LNCAP (cell line): ENCODE data around the gene RTF2.
"Not testable (repeated sequence)": the region's sequence is repeated elsewhere in the genome, so short reads cannot be mapped to it uniquely, and the experiment has no call there.

Experiments used
- TF ChIP-seq, protein P1 (sequence below): fragments of 450-650 bp; IDR thresholded peaks from 2 replicates; pipeline ENCODE4 v1.5.1; 2017; ENCODE audit warnings: mild to moderate bottlenecking

The RTF2 gene

DNA sequence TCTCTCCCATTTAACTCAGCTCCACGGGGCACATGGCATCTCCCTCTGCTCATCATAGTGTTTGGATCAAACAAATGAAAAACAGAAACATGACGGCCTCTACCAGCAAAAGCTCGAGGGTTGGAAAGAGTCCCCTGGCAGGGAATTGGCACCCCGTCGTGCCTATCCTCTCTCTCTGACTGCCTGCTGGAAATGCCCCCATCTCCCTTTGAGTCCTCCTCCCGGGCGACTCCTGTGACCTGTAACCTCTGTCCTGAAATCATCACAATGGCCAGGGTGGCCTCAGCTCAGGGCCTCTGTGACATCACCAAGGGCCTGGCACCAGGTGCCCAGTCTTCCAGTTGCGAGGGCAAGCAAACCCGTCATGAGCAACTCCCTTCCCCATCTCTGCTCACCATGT is 64.5 kb downstream of the RTF2 start, which contains the start of gene FAM209B:
TSS of gene FAM209B (plus strand) at position 301 of the 400 bp plus-strand sequence. CDS start at position 397, 96 bp downstream.
- TF ChIP-seq, protein P1, sequence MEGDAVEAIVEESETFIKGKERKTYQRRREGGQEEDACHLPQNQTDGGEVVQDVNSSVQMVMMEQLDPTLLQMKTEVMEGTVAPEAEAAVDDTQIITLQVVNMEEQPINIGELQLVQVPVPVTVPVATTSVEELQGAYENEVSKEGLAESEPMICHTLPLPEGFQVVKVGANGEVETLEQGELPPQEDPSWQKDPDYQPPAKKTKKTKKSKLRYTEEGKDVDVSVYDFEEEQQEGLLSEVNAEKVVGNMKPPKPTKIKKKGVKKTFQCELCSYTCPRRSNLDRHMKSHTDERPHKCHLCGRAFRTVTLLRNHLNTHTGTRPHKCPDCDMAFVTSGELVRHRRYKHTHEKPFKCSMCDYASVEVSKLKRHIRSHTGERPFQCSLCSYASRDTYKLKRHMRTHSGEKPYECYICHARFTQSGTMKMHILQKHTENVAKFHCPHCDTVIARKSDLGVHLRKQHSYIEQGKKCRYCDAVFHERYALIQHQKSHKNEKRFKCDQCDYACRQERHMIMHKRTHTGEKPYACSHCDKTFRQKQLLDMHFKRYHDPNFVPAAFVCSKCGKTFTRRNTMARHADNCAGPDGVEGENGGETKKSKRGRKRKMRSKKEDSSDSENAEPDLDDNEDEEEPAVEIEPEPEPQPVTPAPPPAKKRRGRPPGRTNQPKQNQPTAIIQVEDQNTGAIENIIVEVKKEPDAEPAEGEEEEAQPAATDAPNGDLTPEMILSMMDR, result not testable (repeated sequence)

DNA sequence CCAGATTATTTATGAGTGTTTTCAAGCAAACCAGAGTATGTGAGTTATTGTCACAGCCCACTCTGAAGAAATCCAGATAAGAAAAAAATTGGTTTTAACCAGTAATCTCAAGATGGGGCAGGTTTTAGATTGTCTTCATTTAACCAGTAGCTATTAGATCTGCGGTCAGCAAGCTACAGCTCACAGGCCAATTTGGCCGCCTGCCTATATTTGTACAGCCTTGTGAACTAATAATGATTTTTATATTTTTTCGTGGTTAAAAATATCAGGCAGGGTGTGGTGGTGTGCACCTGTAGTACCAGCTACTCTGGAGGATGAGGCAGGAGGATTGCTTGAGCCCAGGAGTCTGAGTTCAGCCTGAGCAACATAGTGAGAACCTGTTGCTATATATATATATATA is 69.6 kb downstream of the RTF2 start:
- TF ChIP-seq, protein P1, result no peak

DNA sequence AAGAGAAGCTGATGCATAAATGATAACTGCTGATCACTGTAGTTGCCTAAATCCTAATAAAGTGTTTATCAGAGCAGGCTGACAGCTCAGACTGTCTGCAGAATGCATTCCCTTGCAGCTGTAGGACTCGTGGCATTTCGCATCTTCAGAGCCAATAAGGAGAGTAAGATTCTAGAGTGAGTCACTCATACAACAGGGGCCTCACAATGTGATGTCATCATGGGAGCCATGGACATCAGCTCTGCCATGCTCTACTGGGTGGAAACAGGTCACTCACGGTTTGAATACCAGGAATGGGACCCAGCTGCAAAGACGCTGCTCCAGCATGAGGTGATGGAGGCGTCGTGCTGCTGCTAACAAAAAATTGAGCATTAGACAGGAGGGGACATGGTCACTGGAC is 72.0 kb downstream of the RTF2 start:
- TF ChIP-seq, protein P1, result no peak

DNA sequence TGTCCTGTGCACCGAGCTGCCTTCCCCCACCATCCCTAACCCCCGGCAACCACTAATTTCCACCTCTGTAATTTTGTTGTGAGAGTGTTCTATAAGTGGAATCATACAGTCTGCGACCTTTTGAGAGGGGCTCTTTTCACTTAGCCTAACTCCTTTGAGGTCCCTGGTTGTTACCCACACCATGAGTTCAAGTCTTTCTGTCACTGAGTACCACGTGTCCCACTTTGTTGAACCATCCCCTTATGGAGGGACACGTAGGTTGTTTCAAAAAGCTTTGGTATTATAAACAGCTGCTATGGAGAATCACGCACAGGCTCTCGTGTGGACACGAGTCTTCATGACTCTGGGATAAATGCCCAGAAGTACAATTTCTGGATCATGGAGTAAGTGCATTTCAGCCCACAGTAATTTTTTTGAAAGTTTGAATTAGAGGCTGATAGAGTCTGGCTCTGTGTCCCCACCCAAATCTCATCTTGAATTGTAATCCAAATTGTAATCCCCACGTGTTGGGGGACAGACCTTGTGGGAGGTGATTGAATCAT is 74.1 kb downstream of the RTF2 start:
- TF ChIP-seq, protein P1, result no peak

DNA sequence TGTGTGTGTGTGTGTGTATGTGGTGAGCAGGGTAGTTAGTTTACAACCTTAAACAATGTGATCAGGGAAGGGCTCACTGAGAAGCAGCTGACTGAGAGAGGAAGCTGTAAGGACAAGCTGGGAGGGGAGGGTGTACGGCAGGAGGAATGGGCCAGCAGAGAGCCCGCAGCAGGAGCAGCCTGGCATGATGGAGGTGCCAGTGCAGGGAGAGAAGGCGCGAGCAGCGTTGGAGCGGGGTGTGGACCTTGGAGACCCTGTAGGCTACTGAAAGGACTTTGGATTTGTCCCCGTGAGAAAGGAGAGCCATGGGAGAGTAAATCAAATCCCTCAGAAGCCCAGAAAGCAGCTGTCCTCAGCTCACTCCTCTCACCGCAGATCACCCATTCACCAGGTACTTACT is 83.1 kb downstream of the RTF2 start:
- TF ChIP-seq, protein P1, result no peak

DNA sequence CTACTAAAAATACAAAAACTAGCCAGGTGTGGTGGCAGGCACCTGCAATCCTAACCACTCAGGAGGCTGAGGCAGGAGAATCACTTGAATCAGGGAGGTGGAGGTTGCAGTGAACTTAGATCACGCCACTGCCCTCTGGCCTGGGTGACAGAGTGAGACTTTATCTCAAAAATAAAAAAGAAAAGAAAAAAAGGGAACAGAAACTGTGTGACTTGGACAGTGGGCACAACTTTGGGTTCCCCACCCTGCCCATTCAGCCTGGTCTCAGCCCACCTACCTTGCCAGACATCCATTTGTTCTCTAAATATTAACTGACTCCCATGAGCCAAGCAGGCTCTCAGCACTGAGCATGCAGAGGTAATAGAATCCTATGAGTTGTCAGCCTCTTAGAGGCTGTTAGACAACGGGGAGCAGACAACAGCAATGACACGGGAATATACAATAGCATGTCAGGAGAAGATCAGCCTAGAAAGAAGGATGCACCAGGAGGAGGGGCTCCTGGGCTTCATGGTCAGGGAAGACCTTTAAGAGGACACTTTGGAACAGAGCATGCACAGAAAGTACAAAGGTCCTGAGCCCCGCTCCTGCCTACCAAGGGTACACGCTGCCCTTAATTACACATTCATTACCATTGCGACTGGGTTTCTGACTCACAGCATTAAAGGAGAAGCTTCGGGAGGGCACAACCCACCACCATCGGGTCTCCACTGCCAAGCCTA is 84.6 kb downstream of the RTF2 start:
- TF ChIP-seq, protein P1, result no peak

DNA sequence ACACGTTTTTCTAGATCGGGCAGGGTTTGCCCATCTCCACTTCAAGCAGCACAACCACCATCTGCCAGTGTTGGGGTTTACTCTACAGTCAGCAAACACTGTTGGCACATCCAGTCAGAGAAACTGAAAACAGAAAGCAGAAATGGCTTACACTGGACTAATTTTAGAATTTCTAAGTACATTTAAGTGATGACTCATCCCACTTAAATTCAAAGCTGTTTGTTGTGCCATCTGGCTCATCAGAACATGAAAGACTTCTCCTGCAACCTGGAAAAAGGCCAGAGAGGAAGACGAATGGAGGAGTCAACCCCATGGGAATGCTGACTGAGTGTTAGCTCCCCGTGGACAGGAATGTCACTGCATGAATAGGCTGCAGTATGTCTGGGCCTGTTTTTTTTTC is 86.4 kb downstream of the RTF2 start:
- TF ChIP-seq, protein P1, result no peak
